GM21367 (cell line): ENCODE results near the gene MCOLN1.

Source experiments
- ATAC-seq: cut with Tn5 transposase; IDR thresholded peaks from one replicate; pipeline ENCODE4 v1.9.1; 2021; ENCODE audit not compliant: unreplicated experiment

Gene MCOLN1

GRCh38 chr19:7522072-7522922 lies at the start of gene MCOLN1:
MCOLN1 (plus strand) TSS chr19:7522624; CDS start chr19:7522751, 127 bp downstream.
- ATAC-seq, result peak; percentile 80

- no peak for ATAC-seq
These were observed 46.8 kb upstream of the MCOLN1 start for GRCh38 chr19:7475665-7476064.

GRCh38 chr19:7476241-7476640 lies 46.2 kb upstream of the MCOLN1 start:
- ATAC-seq, result no peak

GRCh38 chr19:7476777-7477494 lies 45.5 kb upstream of the MCOLN1 start:
- ATAC-seq, result no peak

- ATAC-seq, result no peak
These were observed 44.7 kb upstream of the MCOLN1 start for GRCh38 chr19:7477758-7478157.

GRCh38 chr19:7478173-7478842 lies 44.1 kb upstream of the MCOLN1 start:
- no peak for ATAC-seq

- ATAC-seq, result no peak
These were observed 43.6 kb upstream of the MCOLN1 start for GRCh38 chr19:7478843-7479227.

- no peak for ATAC-seq
These were observed 42.0 kb upstream of the MCOLN1 start for GRCh38 chr19:7480222-7480969.

GRCh38 chr19:7480970-7481255 lies 41.5 kb upstream of the MCOLN1 start:
- ATAC-seq, result no peak

GRCh38 chr19:7482584-7483439 lies 39.6 kb upstream of the MCOLN1 start:
- no peak for ATAC-seq

GRCh38 chr19:7483720-7484201 lies 38.7 kb upstream of the MCOLN1 start:
- no peak for ATAC-seq

- no peak for ATAC-seq
These were observed 35.5 kb upstream of the MCOLN1 start for GRCh38 chr19:7486923-7487322.

GRCh38 chr19:7488736-7489353 lies 33.6 kb upstream of the MCOLN1 start, which contains the start of gene PEX11G:
PEX11G (minus strand) TSS chr19:7489035; CDS start chr19:7489010, 25 bp downstream.
- no peak for ATAC-seq

- no peak for ATAC-seq
These were observed 32.8 kb upstream of the MCOLN1 start for GRCh38 chr19:7489609-7490044.

GRCh38 chr19:7492142-7492541 lies 30.3 kb upstream of the MCOLN1 start:
- no peak for ATAC-seq

- ATAC-seq, result no peak
These were observed 29.9 kb upstream of the MCOLN1 start for GRCh38 chr19:7492558-7492957.

GRCh38 chr19:7494416-7495098 lies 27.9 kb upstream of the MCOLN1 start:
- no peak for ATAC-seq

GRCh38 chr19:7497292-7497691 lies 25.1 kb upstream of the MCOLN1 start:
- no peak for ATAC-seq
